Cortex of kidney (tissue), 1 donor: Measurements from ENCODE around the gene DND1.
A peak's percentile ranks its signal among the peaks of the same experiment; 100 is the strongest.
"Not testable (repeated sequence)": the region's sequence is repeated elsewhere in the genome, so short reads cannot be mapped to it uniquely, and the experiment has no call there.

Experiments
- DNase-seq: peaks from one replicate; lab custom pipeline; 2025; lab: John Stamatoyannopoulos, UW

Gene DND1

GRCh38 chr5:140673187-140673976 lies at the start of gene DND1:
Gene DND1, minus strand, starts transcription at chr5:140673576. Its CDS starts 34 bp downstream, at chr5:140673542.
- no peak for DNase-seq

- not testable (repeated sequence) for DNase-seq
Measured at GRCh38 chr5:140721395-140721794, 48.0 kb upstream of the DND1 start.

- not testable (repeated sequence) for DNase-seq
Measured at GRCh38 chr5:140720738-140721137, 47.4 kb upstream of the DND1 start.

GRCh38 chr5:140718266-140718592 lies 44.9 kb upstream of the DND1 start:
- no peak for DNase-seq

- DNase-seq: not testable (repeated sequence)
Measured at GRCh38 chr5:140716238-140716637, 42.9 kb upstream of the DND1 start.

GRCh38 chr5:140713562-140714094 lies 40.3 kb upstream of the DND1 start:
- no peak for DNase-seq

GRCh38 chr5:140711794-140712193 lies 38.4 kb upstream of the DND1 start:
- no peak for DNase-seq

GRCh38 chr5:140710899-140711552 lies 37.6 kb upstream of the DND1 start:
- no peak for DNase-seq

GRCh38 chr5:140708787-140709186 lies 35.4 kb upstream of the DND1 start:
- not testable (repeated sequence) for DNase-seq

GRCh38 chr5:140707812-140708211 lies 34.4 kb upstream of the DND1 start:
- DNase-seq: no peak

- no peak for DNase-seq
Measured at GRCh38 chr5:140700177-140701144, 27.1 kb upstream of the DND1 start, which contains the start of gene ZMAT2. Gene ZMAT2, plus strand, starts transcription at chr5:140700447. Its CDS starts 14 bp downstream, at chr5:140700461.

GRCh38 chr5:140696891-140697492 lies 23.6 kb upstream of the DND1 start:
- DNase-seq: no peak

GRCh38 chr5:140694276-140694675 lies 20.9 kb upstream of the DND1 start:
- no peak for DNase-seq

- peak; percentile 24 for DNase-seq
Measured at GRCh38 chr5:140690941-140691924, 17.9 kb upstream of the DND1 start, which contains the start of the genes HARS1 and HARS2. Gene HARS1, minus strand, starts transcription at chr5:140691370. Its CDS starts 66 bp downstream, at chr5:140691304. Gene HARS2, plus strand, starts transcription at chr5:140691455. Its CDS starts 194 bp downstream, at chr5:140691649.

GRCh38 chr5:140690376-140690932 lies 17.1 kb upstream of the DND1 start:
- no peak for DNase-seq

- DNase-seq: no peak
Measured at GRCh38 chr5:140678993-140679392, 5.6 kb upstream of the DND1 start.

- no peak for DNase-seq
Measured at GRCh38 chr5:140677947-140678346, 4.6 kb upstream of the DND1 start.

- DNase-seq: no peak
Measured at GRCh38 chr5:140674629-140675028, 1.3 kb upstream of the DND1 start.

GRCh38 chr5:140674211-140674610 lies 835 bp upstream of the DND1 start:
- no peak for DNase-seq
